SK-N-DZ (cell line): ENCODE results near the gene CBX7.

ENCODE experiments used
- DNase-seq: peaks from one replicate; pipeline ENCODE4 v3.0.0-alpha.2; 2015; ENCODE audit warnings: low spot score

CBX7 gene

DNA sequence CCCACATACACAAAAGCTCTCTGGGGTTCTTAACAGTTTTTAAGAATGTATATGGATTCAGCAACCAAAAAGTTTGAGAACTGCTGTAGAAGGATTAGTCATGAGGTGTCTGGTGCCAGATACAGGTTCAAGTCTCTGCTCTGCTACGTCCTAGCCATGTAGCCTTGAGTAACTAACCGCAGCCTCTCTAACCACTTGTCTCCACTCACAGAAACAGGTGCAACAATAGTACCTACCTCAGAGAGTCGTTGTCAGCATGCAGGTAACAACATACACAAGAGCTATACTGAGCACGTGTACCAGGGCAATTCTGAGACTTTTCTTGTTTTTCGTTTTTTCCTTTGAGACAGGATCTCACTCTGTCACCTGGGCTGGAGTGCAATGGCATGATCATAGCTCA is 26.9 kb downstream of the CBX7 start:
- DNase-seq, result no peak

DNA sequence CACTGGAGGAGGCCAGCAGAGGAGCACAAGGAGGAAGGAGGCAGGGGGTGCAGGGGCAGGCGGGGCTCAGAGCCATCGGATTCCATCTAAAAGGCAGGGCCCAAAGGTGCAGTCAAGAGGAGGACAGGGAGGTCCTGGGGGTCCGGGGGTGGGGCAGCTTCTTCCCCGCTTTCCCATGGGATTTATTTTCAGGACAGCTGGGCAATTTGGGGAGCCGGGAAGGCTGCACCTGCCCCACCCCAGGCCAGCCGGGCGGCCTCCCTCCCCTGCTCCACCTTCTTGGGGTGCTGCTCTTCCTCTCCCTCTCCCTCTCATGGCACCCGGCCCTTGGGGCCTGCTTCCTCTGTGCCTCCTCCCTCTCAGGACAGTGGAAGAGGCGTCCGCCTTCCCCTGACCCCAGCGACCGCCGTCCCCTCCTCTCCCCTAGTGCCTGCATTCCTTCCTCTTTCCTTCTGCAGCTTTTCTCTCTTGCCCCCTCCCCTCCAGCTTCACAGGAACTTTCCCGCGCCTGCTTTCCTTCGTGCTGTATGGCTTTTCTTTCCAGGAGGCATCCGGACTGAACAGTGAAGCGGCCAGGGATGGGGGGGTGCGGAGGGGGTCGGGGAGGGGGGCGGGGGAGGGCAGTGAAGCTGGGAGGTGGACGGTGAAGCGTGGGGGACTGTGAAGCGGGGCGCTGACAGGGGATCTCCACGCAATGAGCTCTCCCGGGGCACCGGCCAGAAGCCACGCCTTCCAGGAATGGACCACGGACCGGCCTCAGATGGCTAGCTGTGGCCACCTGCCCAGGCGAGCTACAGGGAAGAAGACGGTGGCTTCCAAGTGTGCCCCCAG is 28.5 kb downstream of the CBX7 start:
- no peak for DNase-seq

DNA sequence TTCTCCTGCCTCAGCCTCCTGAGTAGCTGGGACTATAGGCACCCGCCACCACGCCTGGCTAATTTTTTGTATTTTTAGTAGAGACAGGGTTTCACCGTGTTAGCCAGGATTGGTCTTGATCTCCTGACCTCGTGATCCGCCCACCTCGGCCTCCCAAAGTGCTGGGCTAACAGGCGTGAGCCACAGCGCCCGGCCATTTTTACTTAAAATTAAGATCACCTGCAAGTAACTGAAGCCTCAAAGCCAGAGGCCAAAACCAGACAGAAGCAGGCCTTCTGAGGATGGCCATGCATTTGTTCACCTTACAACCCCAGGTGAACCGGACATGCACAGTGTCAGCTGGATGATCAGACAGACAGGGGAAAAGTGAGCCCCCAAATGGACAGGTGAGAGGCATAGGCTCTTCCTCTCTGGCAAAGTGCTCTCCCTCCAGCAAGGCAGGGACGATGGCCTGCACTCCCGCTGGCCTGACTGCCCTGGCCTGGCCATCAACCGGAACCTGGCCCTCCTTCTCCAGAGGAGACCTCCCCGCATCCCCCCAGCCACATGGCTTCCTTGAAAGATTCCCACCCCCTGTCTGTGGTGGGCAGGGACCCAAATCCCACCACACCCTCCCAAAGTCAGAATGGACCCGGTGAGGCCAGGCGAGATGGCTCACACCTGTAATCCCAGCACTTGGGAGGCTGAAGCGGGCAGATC is 29.6 kb downstream of the CBX7 start:
- no peak for DNase-seq

DNA sequence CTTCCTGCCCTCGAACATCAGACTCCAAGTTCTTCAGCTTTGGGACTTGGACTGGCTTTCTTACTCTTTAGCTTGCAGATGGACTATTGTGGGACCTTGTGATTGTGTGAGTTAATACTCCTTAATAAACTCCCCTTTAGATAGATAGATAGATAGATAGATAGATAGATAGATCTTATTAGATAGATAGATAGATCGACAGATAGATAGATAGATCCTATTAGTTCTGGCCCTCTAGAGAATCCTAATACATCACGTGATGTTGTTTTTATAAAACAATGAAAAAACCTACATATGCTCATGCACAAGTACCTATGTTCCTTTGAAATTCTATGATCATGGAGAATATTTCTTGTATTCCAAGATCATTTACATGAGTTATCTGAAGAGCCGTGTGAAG is 31.5 kb downstream of the CBX7 start:
- no peak for DNase-seq

DNA sequence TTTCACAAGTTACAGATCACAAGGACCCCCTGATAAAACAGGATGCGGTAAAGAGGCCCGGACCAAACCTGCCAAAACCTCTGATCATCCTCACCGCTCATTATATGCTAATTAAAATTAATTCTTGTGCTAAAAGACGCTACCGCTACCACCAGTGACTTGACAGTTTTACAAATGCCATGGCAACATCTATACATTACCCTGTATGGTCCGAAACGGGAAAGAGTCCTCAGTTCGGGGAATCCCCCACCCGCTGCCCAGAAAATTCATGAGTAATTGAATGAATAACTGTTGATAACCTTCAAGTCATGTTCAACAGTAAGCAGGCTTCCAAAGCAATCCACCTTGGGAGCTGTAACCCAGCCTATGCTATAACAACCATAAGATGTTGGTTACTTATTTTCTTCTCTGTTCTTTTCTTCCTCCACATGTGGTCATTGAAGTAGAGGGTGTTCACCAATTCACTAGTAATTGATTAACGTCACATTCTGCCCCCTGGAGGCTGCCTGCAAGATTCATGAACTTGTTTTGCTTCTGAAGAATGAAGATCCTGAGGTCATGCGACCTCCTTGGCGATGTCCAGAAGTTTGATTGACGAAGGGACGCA is 34.8 kb downstream of the CBX7 start:
- no peak for DNase-seq

DNA sequence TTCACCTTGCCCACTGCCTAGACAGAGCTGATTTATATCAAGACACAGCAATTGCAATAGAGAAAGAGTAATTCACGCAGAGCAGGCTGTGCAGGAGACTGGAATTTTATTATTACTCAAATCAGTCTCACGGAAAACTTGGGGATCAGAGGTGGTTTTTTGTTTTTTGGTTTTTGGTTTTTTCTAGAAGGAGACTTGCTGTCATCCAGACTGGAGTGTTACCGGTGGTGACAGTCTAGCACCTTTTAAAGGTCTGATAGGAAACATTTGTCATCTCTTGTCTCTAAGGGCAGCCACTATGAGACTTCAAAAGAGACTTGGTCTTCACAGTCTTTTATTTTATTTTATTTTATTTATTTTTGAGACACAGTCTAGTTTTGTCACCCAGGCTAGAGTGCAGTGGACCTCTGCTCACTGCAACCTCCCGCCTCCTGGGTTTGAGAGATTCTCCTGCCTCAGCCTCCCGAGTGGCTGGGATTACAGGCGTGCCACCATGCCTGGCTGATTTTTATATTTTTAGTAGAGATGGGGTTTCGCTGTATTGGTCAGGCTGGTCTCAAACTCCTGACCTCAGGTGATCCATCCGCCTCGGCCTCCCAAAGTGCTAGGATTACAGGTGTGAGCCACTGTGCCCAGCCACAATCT is 36.4 kb downstream of the CBX7 start:
- DNase-seq, result no peak

DNA sequence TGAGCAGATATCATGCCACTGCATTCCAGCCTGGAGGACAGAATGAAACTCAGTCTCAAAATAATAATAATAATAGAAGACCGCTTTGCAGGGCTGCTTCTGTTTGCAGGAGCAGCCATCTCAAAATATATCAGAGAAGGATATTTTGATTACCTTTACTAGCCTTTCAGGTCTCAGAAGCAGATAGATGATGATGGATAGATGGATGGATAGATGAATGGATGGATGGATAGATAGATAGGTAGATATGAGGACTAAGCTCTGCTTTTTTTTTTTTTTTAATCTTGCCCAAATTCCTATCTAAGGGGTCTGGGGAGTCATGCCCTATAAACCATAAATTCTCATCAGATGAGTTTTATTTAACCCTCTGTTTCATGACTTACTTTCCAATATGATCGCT is 36.9 kb downstream of the CBX7 start:
- no peak for DNase-seq

DNA sequence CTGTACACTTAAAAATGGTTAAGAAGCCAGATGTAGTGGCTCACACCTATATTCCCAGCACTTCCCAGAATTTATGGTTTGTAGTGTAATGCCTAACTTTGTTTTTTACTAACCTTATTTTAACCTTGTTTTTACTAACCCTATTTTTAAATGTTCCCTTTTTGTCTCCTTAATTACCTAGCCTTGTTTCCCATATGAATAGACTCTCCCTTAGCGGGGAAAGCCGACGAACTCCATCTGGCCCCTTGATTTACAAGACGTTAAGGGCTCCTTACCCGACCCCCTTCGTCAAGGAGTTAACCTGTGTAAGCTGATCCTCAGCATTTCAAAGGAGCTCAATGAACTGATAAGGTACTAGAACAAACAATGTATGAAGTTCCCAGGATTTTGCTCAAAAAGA is 38.4 kb downstream of the CBX7 start:
- no peak for DNase-seq

DNA sequence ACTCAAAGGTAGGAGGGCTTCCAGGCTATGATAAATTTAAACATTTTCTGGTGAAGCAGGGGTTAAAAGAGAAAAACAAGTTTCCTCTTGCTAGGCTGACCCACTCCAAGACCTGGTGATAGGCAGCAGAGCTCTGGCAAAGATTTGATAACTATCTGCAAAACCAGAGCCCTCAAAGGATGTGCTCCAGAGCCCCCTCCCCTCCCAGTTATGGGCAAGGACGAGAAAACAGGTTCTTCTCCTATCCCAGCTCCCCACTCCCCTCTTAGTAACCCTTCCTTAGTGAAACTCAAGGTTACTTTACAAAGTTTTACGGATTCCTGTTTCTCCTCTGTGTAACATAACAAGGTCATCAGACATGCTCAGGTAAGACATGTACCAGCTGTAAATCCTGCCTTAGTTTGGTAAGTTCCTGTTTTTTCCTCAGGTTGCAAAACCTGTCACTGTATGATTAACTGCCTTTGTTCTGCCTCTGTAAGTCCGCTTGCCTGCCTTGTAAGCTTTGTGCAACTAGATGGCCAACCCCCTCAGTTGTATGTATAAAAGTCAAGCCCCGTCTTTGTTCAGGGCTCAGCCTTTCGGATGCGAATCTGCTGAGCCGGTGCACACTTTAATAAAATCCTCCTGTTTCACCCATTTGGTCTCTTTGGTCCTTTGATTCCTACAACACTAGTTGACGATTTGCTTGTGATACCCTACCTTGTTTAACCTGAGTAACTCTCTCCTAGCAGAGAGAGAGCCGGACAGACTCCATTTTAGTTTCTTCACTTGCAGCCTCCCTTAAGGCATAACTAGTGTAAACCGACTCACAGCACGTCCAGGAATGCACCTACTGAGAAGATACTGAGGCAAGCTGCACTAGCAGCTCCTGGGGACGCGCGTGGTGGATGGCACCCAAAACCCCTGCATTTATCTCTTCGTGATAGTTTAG is 41.6 kb downstream of the CBX7 start:
- DNase-seq, result peak; percentile 69

DNA sequence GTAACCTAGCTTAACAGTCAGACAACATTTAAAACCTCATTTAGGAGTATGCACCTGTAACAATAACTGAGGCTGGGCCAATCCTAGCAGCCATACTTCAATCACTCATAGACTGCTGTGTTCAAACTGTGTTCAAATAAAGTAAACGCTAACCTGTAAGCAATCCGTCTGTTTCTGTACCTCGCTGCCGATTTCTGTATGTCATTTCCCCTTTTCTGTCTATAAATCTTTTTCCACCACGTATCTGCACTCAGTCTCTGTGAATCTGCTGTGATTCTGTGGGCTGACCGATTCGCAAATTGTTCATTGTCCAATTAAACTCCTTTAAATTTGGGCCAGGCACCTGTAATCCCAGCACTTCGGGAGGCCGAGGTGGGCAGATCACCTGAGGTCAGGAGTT is 43.1 kb downstream of the CBX7 start:
- no peak for DNase-seq

DNA sequence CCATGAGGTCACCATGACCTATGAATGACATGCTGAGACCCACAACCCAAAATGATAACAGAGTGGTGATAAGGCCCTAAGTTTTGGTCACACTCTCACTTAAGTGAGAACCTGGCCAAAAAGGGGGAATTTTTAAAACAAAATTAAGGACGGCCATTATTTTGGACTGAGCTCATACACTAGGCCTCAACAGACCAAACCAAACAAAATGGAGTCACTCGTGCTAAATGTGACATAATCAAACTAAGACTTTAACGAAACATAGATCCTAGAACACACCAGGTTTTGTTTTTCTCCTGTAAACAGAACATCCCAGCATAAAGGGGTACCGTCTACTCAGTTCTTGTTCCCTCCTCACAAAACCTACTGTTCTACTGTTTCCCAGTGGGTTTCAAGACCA is 44.0 kb downstream of the CBX7 start:
- no peak for DNase-seq

DNA sequence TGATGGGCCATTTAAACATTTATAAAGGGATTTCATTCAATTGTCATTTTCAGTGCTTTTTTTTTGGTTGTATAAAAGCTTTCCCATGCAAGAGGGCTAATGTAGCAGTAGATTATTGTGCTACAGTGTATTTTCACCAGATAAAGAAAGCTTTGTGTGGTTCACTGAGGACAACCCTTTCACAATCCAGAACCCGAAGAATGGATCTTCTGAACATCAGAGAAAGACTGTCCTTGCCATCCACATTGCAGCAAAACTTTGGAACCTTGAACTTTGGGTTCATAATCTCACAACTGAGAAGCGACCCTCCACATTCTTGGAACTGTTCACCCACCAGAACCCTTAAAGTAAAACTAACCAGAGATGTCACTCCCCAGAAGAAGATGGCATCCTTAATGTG is 46.2 kb downstream of the CBX7 start:
- DNase-seq, result no peak

DNA sequence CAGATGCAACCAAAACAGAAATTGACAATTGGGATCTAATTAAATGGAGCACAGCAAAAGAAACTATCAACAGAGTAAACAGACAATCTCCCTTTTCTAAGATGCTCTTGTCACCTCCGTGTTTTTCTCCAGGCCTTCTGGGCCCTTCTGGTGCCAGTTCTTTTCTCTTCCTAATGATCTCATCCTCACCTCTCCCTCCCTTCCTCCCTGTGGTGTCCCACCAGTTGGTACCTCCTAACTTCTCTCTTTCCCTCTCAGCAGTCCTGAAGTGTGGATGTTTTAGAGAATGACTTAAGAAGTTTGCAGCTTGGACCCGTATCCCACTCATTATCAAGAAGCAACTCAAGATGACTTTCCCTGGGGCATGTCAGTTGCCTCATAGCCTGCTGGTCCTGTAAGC is 49.0 kb downstream of the CBX7 start:
- no peak for DNase-seq

DNA sequence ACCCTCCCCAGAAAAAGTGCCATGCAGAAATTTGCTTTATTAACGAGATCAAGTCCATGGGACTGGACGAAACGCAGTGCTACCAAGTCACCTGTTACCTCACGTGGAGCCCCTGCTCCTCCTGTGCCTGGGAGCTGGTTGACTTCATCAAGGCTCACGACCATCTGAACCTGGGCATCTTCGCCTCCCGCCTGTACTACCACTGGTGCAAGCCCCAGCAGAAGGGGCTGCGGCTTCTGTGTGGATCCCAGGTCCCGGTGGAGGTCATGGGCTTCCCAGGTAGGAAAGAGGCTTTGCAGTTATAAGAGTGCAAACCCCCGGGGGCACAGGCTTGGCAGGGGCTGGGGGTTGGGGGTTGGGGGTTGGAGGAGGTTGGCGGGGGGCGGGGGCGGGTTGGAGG is 51.3 kb downstream of the CBX7 start:
- no peak for DNase-seq

DNA sequence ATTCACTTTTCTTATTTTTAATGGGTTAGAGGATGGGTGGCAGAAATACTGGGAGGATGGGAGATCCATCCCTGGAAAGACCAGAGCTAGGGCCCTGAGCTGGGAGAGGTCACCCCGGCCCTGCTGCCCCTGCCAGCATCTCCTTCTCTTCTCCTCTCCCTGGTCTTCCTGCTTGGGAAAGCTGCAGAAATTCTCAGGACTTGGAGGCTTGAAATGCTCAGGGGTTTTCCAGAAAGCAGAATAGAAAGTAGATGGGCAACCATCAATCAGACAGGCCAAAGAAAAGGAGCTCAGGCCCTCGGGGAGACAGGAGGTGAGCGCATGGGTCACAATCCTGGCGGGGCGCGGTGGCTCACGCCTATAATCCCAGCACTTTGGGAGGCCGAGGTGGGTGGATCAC is 53.9 kb downstream of the CBX7 start:
- no peak for DNase-seq

DNA sequence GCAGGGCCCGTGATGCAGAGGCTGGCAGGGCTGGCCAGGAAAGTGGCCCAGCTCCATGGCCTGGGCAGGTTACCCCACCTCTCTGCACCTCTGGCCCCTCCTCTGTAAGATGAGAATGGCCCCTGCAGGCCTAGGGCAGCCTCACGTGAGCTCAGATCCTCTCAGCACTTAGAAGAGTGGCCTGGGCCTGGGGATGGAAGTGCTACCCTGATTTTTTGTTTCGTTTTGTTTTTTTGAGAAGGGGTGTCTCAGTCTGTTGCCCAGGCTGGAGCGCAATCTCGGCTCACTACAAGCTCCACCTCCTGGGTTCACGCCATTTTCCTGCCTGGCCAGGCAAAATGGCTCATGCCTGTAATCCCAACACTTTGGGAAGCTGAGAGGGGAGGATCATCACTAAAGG is 54.5 kb downstream of the CBX7 start:
- no peak for DNase-seq

DNA sequence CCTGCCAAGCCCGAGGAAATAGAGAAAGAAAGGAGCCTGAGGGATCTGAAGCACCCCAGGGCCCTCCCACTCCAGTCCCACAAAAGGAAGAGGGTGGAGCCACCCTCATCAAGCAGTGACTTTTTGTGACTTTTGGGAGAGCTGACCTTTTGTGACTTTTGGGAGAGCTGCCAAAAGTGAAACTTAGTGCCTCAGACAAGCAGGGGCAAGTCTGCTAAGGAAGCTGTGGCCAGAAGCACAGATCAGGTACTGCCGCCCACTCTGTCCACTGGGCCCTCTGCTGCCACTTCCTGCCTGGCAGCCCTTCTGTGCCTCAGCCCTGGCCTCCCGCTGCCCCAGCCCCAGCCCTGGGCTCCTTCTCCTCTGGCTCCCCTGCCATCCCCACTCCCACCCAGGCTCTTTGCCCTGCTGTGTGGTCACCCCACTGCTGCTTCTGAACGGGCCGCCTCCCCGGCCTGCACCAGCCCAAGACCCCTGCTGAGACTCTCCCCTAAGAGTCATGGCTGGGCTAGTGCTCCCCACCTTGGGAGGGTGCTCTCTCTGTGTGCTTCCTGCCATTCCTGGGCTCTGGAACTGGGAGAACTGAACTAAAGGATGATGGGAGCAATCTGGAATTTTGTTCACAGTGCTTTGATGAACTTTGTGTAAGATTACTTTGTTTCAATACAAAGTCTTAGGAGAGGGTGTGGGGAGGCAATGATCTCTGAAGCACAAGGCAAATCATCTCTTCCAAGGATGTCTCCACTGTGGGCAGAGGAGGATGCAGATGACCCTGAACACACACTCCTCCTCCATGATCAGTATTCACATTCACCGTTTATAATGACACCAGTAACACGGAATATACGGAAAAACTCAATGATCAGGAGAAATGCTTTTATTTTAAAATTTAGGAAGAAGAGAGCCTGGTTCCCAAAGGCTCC is 55.1 kb downstream of the CBX7 start, which contains the start of gene APOBEC3H:
Gene APOBEC3H, plus strand, starts transcription at position 147 of the 923 bp plus-strand sequence. CDS start 3,035 bp downstream, outside the sequence.
- DNase-seq, result no peak

DNA sequence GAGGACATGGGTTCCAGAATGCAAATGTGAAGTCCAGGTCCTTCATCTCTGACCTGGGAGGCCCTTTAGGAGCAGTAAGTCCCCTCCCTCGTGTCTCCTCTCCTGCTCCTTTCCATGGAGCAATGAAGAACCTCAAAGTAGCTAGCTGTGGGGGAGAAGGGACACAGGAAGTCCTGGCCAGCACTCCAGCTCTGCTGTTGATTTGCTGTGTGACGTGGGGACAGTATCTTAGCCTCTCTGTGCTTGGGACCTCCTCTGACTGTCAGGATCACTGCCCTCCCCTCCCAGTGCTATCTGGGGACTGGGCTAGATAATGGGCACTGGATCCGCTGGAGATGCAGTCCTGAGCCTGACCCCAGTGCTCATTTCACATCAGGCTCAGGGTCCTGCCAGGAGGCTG is 56.5 kb downstream of the CBX7 start:
- no peak for DNase-seq

DNA sequence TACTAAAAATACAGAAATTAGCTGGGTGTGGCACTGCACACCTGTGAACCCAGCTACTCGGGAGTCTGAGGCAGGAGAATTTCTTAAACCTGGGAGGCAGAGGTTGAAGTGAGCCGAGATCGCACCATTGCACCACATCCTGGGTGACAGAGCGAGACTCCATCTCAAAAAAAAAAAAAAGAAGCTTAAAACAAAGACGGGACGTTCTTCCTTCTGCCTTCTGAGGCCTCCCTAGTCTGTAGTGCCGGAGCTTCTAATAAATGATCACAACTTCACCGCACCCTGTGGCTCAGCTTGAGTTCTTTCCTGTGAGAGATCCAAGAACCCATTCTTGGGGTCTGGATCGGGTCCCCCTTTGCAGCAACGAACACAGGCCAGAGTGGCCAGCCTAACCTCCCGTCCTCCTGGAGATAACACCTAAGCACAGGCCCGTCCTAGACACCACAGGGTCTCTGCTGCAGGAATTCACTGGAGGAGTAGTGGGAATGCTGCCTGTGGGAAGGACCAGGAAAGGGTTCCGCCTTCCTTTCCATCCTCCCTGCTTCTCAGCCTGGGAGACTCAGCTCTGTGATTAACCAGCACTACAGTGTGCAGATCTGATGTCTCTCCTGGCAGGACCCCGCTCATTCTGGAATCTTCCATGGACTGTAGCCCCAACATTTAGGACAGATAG is 57.6 kb downstream of the CBX7 start:
- DNase-seq, result no peak
